Measurements from ENCODE around the gene GLIS1. TPM values are rescaled to one million over a fixed set of nuclear protein-coding genes. Genes with fewer than 3 reads are reported as not detected.
A peak's percentile ranks its signal among the peaks of the same experiment; 100 is the strongest.

Gene GLIS1
- total RNA-seq, 1 experiment from 2014 or later, result 0.24 TPM

DNA sequence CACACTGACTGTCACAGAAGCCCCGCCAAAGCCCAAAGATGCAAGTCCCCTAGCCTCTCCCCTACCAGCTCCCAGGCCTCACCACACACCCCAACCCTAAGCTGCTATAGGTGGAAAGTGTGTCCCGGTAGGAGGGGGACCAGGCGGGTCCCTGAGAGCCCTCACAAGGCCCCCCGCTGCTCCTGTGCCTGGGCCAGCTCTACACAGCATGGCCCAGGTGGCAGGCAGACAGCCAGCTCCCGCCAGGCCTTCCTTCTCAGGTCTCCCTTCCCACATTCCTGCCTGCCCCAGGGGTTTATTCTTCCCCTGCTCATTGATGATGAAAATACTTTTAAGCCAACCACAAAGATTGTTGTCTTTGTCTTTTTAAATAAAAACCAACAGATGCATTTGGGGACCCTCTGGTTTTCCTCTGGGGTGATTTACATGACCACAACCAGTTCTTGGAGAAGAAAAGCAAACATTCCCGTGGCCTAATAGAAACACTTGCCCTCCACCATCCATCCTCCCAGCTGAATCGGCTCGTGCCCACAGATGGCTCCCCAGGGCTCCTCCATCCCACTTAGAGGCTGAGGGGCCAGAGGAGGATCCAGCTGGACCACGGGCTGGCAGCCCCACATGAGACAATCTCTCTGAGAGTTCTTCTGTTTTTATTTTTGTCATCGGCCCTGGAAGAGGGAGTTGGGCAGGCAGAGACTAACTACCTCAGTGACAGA is 186.7 kb downstream of the GLIS1 start:
- no peak overlapping the region for H3K27ac Mint-ChIP-seq
- no peak overlapping the region for H3K4me3 Mint-ChIP-seq
- ChIA-PET CTCF (interaction anchor here (1.0 to 3.3 kb wide), 7 partner anchors 11 to 163 kb away, joined by 3 to 20 read pairs (median 8); no protein-coding TSS in a partner anchor), POLR2A (interaction anchor here (1.3 kb wide), 1 partner anchor 9 kb away, joined by 3 read pairs; no protein-coding TSS in a partner anchor)
- H3K36me3 Mint-ChIP-seq, result no peaks in the 10 kb centered on the region
- DNase-seq (ENCODE audit: low spot score) (peak; percentile 25), ATAC-seq (peak; percentile 76)
- TF ChIP-seq, protein P1, sequence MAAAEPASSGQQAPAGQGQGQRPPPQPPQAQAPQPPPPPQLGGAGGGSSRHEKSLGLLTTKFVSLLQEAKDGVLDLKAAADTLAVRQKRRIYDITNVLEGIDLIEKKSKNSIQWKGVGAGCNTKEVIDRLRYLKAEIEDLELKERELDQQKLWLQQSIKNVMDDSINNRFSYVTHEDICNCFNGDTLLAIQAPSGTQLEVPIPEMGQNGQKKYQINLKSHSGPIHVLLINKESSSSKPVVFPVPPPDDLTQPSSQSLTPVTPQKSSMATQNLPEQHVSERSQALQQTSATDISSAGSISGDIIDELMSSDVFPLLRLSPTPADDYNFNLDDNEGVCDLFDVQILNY (CRISPR knock-in tag; IDR thresholded peaks at IDR 0.05), result no peak
- TF ChIP-seq SOX15 (CRISPR knock-in tag; IDR thresholded peaks at IDR 0.05) (no peak), ZNF423 (CRISPR knock-in tag; IDR thresholded peaks at IDR 0.05) (no peak), ZNF317 (CRISPR knock-in tag; IDR thresholded peaks at IDR 0.05; ENCODE audit: borderline replicate concordance, low read depth) (no peak), JUN (CRISPR knock-in tag; IDR thresholded peaks at IDR 0.05) (no peak), NFYB (CRISPR knock-in tag; conservative IDR thresholded peaks at IDR 0.05; ENCODE audit: low read depth) (no peak), OVOL2 (CRISPR knock-in tag; IDR thresholded peaks at IDR 0.05; ENCODE audit: borderline replicate concordance) (no peak), PRDM15 (CRISPR knock-in tag; IDR thresholded peaks at IDR 0.05) (no peak), NFATC4 (CRISPR knock-in tag; IDR thresholded peaks at IDR 0.05) (no peak), FOXP1 (CRISPR knock-in tag; IDR thresholded peaks at IDR 0.05; ENCODE audit: borderline replicate concordance) (no peak), CTCF (IDR thresholded peaks at IDR 0.05) (no peak), ZBTB43 (CRISPR knock-in tag; IDR thresholded peaks at IDR 0.05) (no peak), TEAD4 (CRISPR knock-in tag; IDR thresholded peaks at IDR 0.05) (no peak), ATF3 (CRISPR knock-in tag; conservative IDR thresholded peaks at IDR 0.05) (no peak), PREB (CRISPR knock-in tag; IDR thresholded peaks at IDR 0.05; ENCODE audit: borderline replicate concordance) (no peak)
- TF ChIP-seq, protein P2, sequence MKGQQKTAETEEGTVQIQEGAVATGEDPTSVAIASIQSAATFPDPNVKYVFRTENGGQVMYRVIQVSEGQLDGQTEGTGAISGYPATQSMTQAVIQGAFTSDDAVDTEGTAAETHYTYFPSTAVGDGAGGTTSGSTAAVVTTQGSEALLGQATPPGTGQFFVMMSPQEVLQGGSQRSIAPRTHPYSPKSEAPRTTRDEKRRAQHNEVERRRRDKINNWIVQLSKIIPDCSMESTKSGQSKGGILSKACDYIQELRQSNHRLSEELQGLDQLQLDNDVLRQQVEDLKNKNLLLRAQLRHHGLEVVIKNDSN (CRISPR knock-in tag; IDR thresholded peaks at IDR 0.05), result no peak
- TF ChIP-seq, protein P3, sequence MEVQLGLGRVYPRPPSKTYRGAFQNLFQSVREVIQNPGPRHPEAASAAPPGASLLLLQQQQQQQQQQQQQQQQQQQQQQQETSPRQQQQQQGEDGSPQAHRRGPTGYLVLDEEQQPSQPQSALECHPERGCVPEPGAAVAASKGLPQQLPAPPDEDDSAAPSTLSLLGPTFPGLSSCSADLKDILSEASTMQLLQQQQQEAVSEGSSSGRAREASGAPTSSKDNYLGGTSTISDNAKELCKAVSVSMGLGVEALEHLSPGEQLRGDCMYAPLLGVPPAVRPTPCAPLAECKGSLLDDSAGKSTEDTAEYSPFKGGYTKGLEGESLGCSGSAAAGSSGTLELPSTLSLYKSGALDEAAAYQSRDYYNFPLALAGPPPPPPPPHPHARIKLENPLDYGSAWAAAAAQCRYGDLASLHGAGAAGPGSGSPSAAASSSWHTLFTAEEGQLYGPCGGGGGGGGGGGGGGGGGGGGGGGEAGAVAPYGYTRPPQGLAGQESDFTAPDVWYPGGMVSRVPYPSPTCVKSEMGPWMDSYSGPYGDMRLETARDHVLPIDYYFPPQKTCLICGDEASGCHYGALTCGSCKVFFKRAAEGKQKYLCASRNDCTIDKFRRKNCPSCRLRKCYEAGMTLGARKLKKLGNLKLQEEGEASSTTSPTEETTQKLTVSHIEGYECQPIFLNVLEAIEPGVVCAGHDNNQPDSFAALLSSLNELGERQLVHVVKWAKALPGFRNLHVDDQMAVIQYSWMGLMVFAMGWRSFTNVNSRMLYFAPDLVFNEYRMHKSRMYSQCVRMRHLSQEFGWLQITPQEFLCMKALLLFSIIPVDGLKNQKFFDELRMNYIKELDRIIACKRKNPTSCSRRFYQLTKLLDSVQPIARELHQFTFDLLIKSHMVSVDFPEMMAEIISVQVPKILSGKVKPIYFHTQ (CRISPR knock-in tag; IDR thresholded peaks at IDR 0.05), result no peak
- peaks cover 2% of the 10 kb centered on the region; the same call in 1 of the 2 replicates for H3K27me3 Mint-ChIP-seq (ENCODE audit: low read depth)
- H3K4me1 Mint-ChIP-seq, result peaks cover 14% of the 10 kb centered on the region
- H3K9me3 Mint-ChIP-seq, result no peaks in the 10 kb centered on the region
